H9 (cell line): ENCODE results near the gene SAMMSON. TPM values are rescaled to one million over a fixed set of nuclear protein-coding genes. Genes with fewer than 3 reads are reported as not detected.

Experiments
- DNase-seq: peaks from one replicate; pipeline ENCODE4 v3.0.0-alpha.2; 2017
- H2AFZ ChIP-seq: one replicate; pipeline ENCODE4 v1.6.1; 2013; ENCODE audit warnings: mild to moderate bottlenecking, low read length, control low read depth, moderate library complexity
- H2AK5ac ChIP-seq: 2 replicates; pipeline ENCODE4 v1.6.1; 2013; ENCODE audit warnings: low read length, control low read depth, mixed read lengths; ENCODE audit not compliant: insufficient read length
- H2BK120ac ChIP-seq: one replicate; pipeline ENCODE4 v1.6.1; 2013; ENCODE audit warnings: low read depth, mild to moderate bottlenecking, low read length, control low read depth, inconsistent platforms; ENCODE audit not compliant: poor library complexity, severe bottlenecking
- H2BK12ac ChIP-seq: 2 replicates; pipeline ENCODE4 v1.6.1; 2013; ENCODE audit warnings: low read length, control low read depth, mixed read lengths, low read depth; ENCODE audit not compliant: insufficient read length
- H2BK15ac ChIP-seq: 2 replicates; pipeline ENCODE4 v1.6.1; 2013; ENCODE audit warnings: low read depth, low read length, control low read depth
- H2BK20ac ChIP-seq: one replicate; pipeline ENCODE4 v1.6.1; 2013; ENCODE audit warnings: low read depth, mild to moderate bottlenecking, low read length, control low read depth, inconsistent platforms; ENCODE audit not compliant: poor library complexity, severe bottlenecking
- H2BK5ac ChIP-seq: 2 replicates; pipeline ENCODE4 v1.6.1; 2013; ENCODE audit warnings: low read length, control low read depth, mixed read lengths; ENCODE audit not compliant: insufficient read length
- H3K14ac ChIP-seq: 2 replicates; pipeline ENCODE4 v1.6.1; 2013; ENCODE audit warnings: low read length, control low read depth; ENCODE audit not compliant: insufficient read depth
- H3K18ac ChIP-seq: 2 replicates; pipeline ENCODE4 v1.6.1; 2013; ENCODE audit warnings: low read depth, mild to moderate bottlenecking, mixed read lengths, low read length, control low read depth; ENCODE audit not compliant: insufficient read length
- H3K23ac ChIP-seq: 2 replicates; pipeline ENCODE4 v1.6.1; 2013; ENCODE audit warnings: low read length, control low read depth, mixed read lengths, low read depth; ENCODE audit not compliant: insufficient read length
- H3K23me2 ChIP-seq: 2 replicates; pipeline ENCODE4 v1.6.1; 2013; ENCODE audit warnings: low read depth, mild to moderate bottlenecking, mixed read lengths, low read length, control low read depth; ENCODE audit not compliant: insufficient read length, poor library complexity, severe bottlenecking
- H3K27ac ChIP-seq: 2 replicates; pipeline ENCODE4 v1.5.1; 2013; ENCODE audit warnings: low read length, control low read depth, mixed read lengths, low read depth; ENCODE audit not compliant: insufficient read length
- H3K27me3 ChIP-seq: 2 replicates; pipeline ENCODE4 v1.6.1; 2013; ENCODE audit warnings: low read length, control low read depth, inconsistent platforms; ENCODE audit not compliant: insufficient read depth
- H3K4ac ChIP-seq: 2 replicates; pipeline ENCODE4 v1.6.1; 2013; ENCODE audit warnings: low read depth, mild to moderate bottlenecking, control low read depth, inconsistent platforms, low read length, moderate library complexity
- H3K4me1 ChIP-seq: 2 replicates; pipeline ENCODE4 v1.6.1; 2013; ENCODE audit warnings: low read length, control low read depth, inconsistent platforms; ENCODE audit not compliant: insufficient read depth
- H3K4me2 ChIP-seq: 2 replicates; pipeline ENCODE4 v1.6.1; 2013; ENCODE audit warnings: low read length, control low read depth, mixed read lengths; ENCODE audit not compliant: insufficient read length, insufficient read depth
- H3K56ac ChIP-seq: 2 replicates; pipeline ENCODE4 v1.6.1; 2013; ENCODE audit warnings: low read depth, mild to moderate bottlenecking, mixed read lengths, low read length, control low read depth; ENCODE audit not compliant: insufficient read length
- H3K79me1 ChIP-seq: 2 replicates; pipeline ENCODE4 v1.6.1; 2013; ENCODE audit warnings: low read depth, mild to moderate bottlenecking, moderate library complexity, low read length, control low read depth, inconsistent platforms; ENCODE audit not compliant: insufficient read depth, poor library complexity, severe bottlenecking
- H3K79me2 ChIP-seq: 2 replicates; pipeline ENCODE4 v1.6.1; 2013; ENCODE audit warnings: low read length, control low read depth, inconsistent platforms; ENCODE audit not compliant: insufficient read depth
- H3K9ac ChIP-seq: 2 replicates; pipeline ENCODE4 v1.6.1; 2013; ENCODE audit warnings: low read length, control low read depth, mixed read lengths; ENCODE audit not compliant: insufficient read length; ENCODE audit errors: extremely low read depth
- H3K9me3 ChIP-seq: one replicate; pipeline ENCODE4 v1.6.1; 2013; ENCODE audit warnings: low read depth, low read length, inconsistent platforms; ENCODE audit not compliant: control insufficient read depth
- H3T11ph ChIP-seq: one replicate; pipeline ENCODE4 v1.6.1; 2013; ENCODE audit warnings: mild to moderate bottlenecking, low read length, control low read depth, inconsistent platforms
- H4K20me1 ChIP-seq: one replicate; pipeline ENCODE4 v1.6.1; 2013; ENCODE audit not compliant: control insufficient read depth, insufficient read length, insufficient read depth
- H4K5ac ChIP-seq: 2 replicates; pipeline ENCODE4 v1.6.1; 2013; ENCODE audit warnings: low read depth, mild to moderate bottlenecking, mixed read lengths, low read length, control low read depth; ENCODE audit not compliant: insufficient read length
- H4K8ac ChIP-seq: replicated peaks from 2 replicates; pipeline ENCODE4 v1.6.1; 2013; ENCODE audit warnings: low read length, control low read depth, mixed read lengths, low read depth; ENCODE audit not compliant: insufficient read length
- H4K91ac ChIP-seq: 2 replicates; pipeline ENCODE4 v1.6.1; 2013; ENCODE audit warnings: low read depth, mild to moderate bottlenecking, moderate library complexity, mixed read lengths, low read length, control low read depth; ENCODE audit not compliant: insufficient read length
- H3K27ac Mint-ChIP-seq, 3 experiments: 2 replicates in 2 of 3; 3 replicates in 1 of 3; pipeline ENCODE4 v1.8.0; 2020 to 2021; ENCODE audit warnings: mixed read lengths in 3 of 3, mild to moderate bottlenecking in 1 of 3, moderate library complexity in 1 of 3
- H3K27me3 Mint-ChIP-seq: 2 replicates; pipeline ENCODE4 v1.8.0; 2021; ENCODE audit warnings: low read depth, mild to moderate bottlenecking, moderate library complexity, mixed read lengths
- H3K36me3 Mint-ChIP-seq, 3 experiments: 2 replicates in 2 of 3; 3 replicates in 1 of 3; pipeline ENCODE4 v1.8.0; 2020 to 2021; ENCODE audit warnings: low read depth in 3 of 3, mixed read lengths in 3 of 3; ENCODE audit not compliant: insufficient read depth in 1 of 3
- H3K4me1 Mint-ChIP-seq, 2 experiments: 2 replicates each; pipeline ENCODE4 v1.8.0; 2020; ENCODE audit warnings: mixed read lengths in 2 of 2
- H3K4me3 Mint-ChIP-seq, 2 experiments: 2 replicates in 1 of 2; 3 replicates in 1 of 2; pipeline ENCODE4 v1.8.0; 2020 to 2021; ENCODE audit warnings: mild to moderate bottlenecking in 2 of 2, mixed read lengths in 2 of 2, moderate library complexity in 1 of 2
- H3K9me3 Mint-ChIP-seq, 2 experiments: 2 replicates in 1 of 2; 3 replicates in 1 of 2; pipeline ENCODE4 v1.8.0; 2020; ENCODE audit warnings: mild to moderate bottlenecking in 2 of 2, mixed read lengths in 2 of 2, moderate library complexity in 1 of 2
- CTCF ChIP-seq: fragments of 200-600 bp; sonication (generic); conservative IDR thresholded peaks from 3 replicates; pipeline ENCODE4 v1.8.0; 2021; ENCODE audit warnings: antibody characterized with exemption, mild to moderate bottlenecking
- WGBS: extraction: QIAGEN DNeasy Blood & Tissue Kit; methylation state at CpG from one replicate; pipeline ENCODE4 v1.1.7; 2013; ENCODE audit warnings: missing lambda C conversion rate, low lambda C conversion rate, mixed read lengths; ENCODE audit not compliant: insufficient read length; ENCODE audit errors: extremely low coverage; 5-methylcytosine and 5-hydroxymethylcytosine counted together
- total RNA-seq: library from RNA; stranded (reverse); gene quantifications from 2 replicates; pipeline ENCODE4 v1.2.1, GENCODE V29; 2021

SAMMSON gene
- total RNA-seq, 1 experiment from 2014 or later, result not detected

GRCh38 chr3:69972672-69973071 is 26.9 kb upstream of the SAMMSON start:
- H3K4me1 Mint-ChIP-seq, result no peaks in the 10 kb centered on the region
- TF ChIP-seq CTCF, result no peak

More at GRCh38 chr3:69972672-69973071, 26.9 kb upstream of the SAMMSON start:
- no peak overlapping the region for H4K91ac ChIP-seq
- DNase-seq, result no peak
- H3K18ac ChIP-seq, result no peak overlapping the region
- H2AK5ac ChIP-seq, result no peak overlapping the region
- H2BK120ac ChIP-seq, result no peak overlapping the region
- H3K9me3 Mint-ChIP-seq, result peaks cover 1 to 2% of the 10 kb centered on the region in 2 experiments
- no peaks in the 10 kb centered on the region for H3K79me1 ChIP-seq
- H3K4ac ChIP-seq, result no peak overlapping the region
- H3K23me2 ChIP-seq, result no peaks in the 10 kb centered on the region
- no peaks in the 10 kb centered on the region for H4K20me1 ChIP-seq
- H3K4me2 ChIP-seq, result no peak overlapping the region
- H2AFZ ChIP-seq, result no peak overlapping the region
- H3K4me1 ChIP-seq, result no peaks in the 10 kb centered on the region; the same call in 1 of the 2 replicates
- no peak overlapping the region for H2BK12ac ChIP-seq
- H3K27ac Mint-ChIP-seq, result no peak overlapping the region
- no peak overlapping the region for H3T11ph ChIP-seq
- peaks cover 0 to 5% (median 0%) of the 10 kb centered on the region in 3 experiments; a peak in 2 of 7 replicates for H3K36me3 Mint-ChIP-seq
- H2BK15ac ChIP-seq, result no peak overlapping the region
- H4K5ac ChIP-seq, result no peak overlapping the region
- no peaks in the 10 kb centered on the region for H3K79me2 ChIP-seq
- no CpG with 5 or more reads among the region's 4 CpGs for WGBS
- H3K23ac ChIP-seq, result no peak overlapping the region
- H4K8ac ChIP-seq, result no peak overlapping the region
- H3K9me3 ChIP-seq, result no peaks in the 10 kb centered on the region
- H3K4me3 Mint-ChIP-seq, result no peak overlapping the region
- H3K27me3 Mint-ChIP-seq, result no peaks in the 10 kb centered on the region
- no peak overlapping the region for H3K27ac ChIP-seq
- H3K9ac ChIP-seq, result no peak overlapping the region
- H2BK5ac ChIP-seq, result no peak overlapping the region
- H3K56ac ChIP-seq, result no peak overlapping the region
- no peak overlapping the region for H2BK20ac ChIP-seq
- no peaks in the 10 kb centered on the region for H3K27me3 ChIP-seq
- H3K14ac ChIP-seq, result no peak overlapping the region
